DMS53 treated with DMSO at 0.1 percent for 48 hours (cell line): ENCODE measurements around the gene NEIL3.
"Not testable (repeated sequence)": the region's sequence is repeated elsewhere in the genome, so short reads cannot be mapped to it uniquely, and the experiment has no call there.

ENCODE experiments used
- DNase-seq: peaks from one replicate; lab custom pipeline; 2025; ENCODE audit not compliant: unreplicated experiment; lab: John Stamatoyannopoulos, UW

Gene NEIL3

GRCh38 chr4:177302371-177303100 lies 7.1 kb upstream of the NEIL3 start:
- no peak for DNase-seq

- DNase-seq: no peak
Measured at GRCh38 chr4:177304094-177304493, 5.6 kb upstream of the NEIL3 start.

- DNase-seq: not testable (repeated sequence)
Measured at GRCh38 chr4:177304864-177305263, 4.8 kb upstream of the NEIL3 start.

GRCh38 chr4:177308125-177308524 lies 1.5 kb upstream of the NEIL3 start:
- DNase-seq: no peak

- DNase-seq: no peak
Measured at GRCh38 chr4:177308847-177309521, 690 bp upstream of the NEIL3 start.

- DNase-seq: no peak
Measured at GRCh38 chr4:177311589-177311988, 1.9 kb downstream of the NEIL3 start.

GRCh38 chr4:177313263-177313662 lies 3.6 kb downstream of the NEIL3 start:
- no peak for DNase-seq

GRCh38 chr4:177315767-177316464 lies 6.2 kb downstream of the NEIL3 start:
- no peak for DNase-seq

GRCh38 chr4:177320721-177321120 lies 11.0 kb downstream of the NEIL3 start:
- DNase-seq: no peak

GRCh38 chr4:177321647-177322046 lies 12.0 kb downstream of the NEIL3 start:
- no peak for DNase-seq

GRCh38 chr4:177322266-177322665 lies 12.6 kb downstream of the NEIL3 start:
- DNase-seq: no peak

GRCh38 chr4:177322881-177323280 lies 13.2 kb downstream of the NEIL3 start:
- no peak for DNase-seq

- no peak for DNase-seq
Measured at GRCh38 chr4:177323416-177323815, 13.7 kb downstream of the NEIL3 start.

GRCh38 chr4:177332119-177332518 lies 22.4 kb downstream of the NEIL3 start:
- DNase-seq: no peak

- no peak for DNase-seq
Measured at GRCh38 chr4:177339477-177340374, 30.1 kb downstream of the NEIL3 start.

- DNase-seq: no peak
Measured at GRCh38 chr4:177348348-177348747, 38.7 kb downstream of the NEIL3 start.

GRCh38 chr4:177349191-177349590 lies 39.5 kb downstream of the NEIL3 start:
- DNase-seq: no peak

GRCh38 chr4:177351622-177352244 lies 42.1 kb downstream of the NEIL3 start:
- no peak for DNase-seq

GRCh38 chr4:177356206-177356605 lies 46.5 kb downstream of the NEIL3 start:
- no peak for DNase-seq

- DNase-seq: no peak
Measured at GRCh38 chr4:177356921-177357320, 47.2 kb downstream of the NEIL3 start.

- no peak for DNase-seq
Measured at GRCh38 chr4:177367336-177367735, 57.7 kb downstream of the NEIL3 start.
